ENCODE results near the gene ZNF573. TPM values are rescaled to one million over a fixed set of nuclear protein-coding genes. Genes with fewer than 3 reads are reported as not detected.

ZNF573 gene
- polyA plus RNA-seq, 1 donor (not counting 4 experiments of a cell fraction or from before 2014, with no cell fraction given) = 3.5 TPM

DNA sequence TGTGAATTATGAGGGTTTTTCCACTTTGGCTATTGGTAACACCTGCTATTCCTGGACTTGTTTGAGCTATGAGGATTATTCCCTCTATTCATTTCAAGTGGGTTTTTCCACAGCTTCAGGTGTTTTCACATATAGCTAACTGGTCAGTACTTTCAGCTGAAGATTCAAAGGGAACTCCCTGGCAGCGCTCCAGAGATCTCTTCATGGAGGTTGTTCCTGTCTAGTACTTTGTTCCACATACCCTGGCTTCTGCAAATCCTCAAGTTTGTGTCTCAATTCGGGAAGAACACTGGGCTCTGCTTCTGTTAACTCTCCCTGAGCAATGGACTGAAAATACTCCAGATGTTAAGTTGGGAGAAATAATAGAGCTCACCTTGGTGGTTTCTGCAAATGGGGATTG, 54.2 kb downstream of the ZNF573 start:
- Histone ChIP-seq H3K27ac (ENCODE audit: control insufficient read depth, insufficient read depth, low read length) (no peak overlapping the region), H3K9me3 (ENCODE audit: control insufficient read depth, low read depth, low read length) (no peaks in the 10 kb centered on the region), H2AFZ (ENCODE audit: control insufficient read depth, low read length) (no peak overlapping the region), H3K4me3 (ENCODE audit: control insufficient read depth in 2 of 3, extremely low read depth in 1 of 3, insufficient read depth in 2 of 3, low read depth in 1 of 3, low read length in 3 of 3) (no peak overlapping the region), H3K4me2 (ENCODE audit: control insufficient read depth, extremely low read depth, insufficient read depth, low read depth, low read length) (no peak overlapping the region), H3K9ac (ENCODE audit: control insufficient read depth, extremely low read depth, insufficient read depth, low read length) (no peak overlapping the region), H3K79me2 (ENCODE audit: control insufficient read depth, insufficient read depth, low read length) (no peaks in the 10 kb centered on the region), H3K27me3 (ENCODE audit: control insufficient read depth, extremely low read depth, insufficient read depth, low read length) (no peaks in the 10 kb centered on the region), H3K4me1 (ENCODE audit: control insufficient read depth, extremely low read depth, insufficient read depth, low read length) (no peaks in the 10 kb centered on the region), H3K9me1 (ENCODE audit: control insufficient read depth, extremely low read depth, insufficient read depth, low read length) (no peaks in the 10 kb centered on the region), H3K36me3 (ENCODE audit: control insufficient read depth in 2 of 2, extremely low read depth in 1 of 2, insufficient read depth in 2 of 2, low read length in 2 of 2) (no peaks in the 10 kb centered on the region), H4K20me1 (ENCODE audit: control insufficient read depth, extremely low read depth, insufficient read depth, low read length) (no peaks in the 10 kb centered on the region)
- FAIRE-seq (no peak), DNase-seq (ENCODE audit: low read depth, low spot score) (no peak)
- no peak for TF ChIP-seq EZH2 (IDR thresholded peaks at IDR 0.05; ENCODE audit: low read length)
- TF ChIP-seq, protein P1, sequence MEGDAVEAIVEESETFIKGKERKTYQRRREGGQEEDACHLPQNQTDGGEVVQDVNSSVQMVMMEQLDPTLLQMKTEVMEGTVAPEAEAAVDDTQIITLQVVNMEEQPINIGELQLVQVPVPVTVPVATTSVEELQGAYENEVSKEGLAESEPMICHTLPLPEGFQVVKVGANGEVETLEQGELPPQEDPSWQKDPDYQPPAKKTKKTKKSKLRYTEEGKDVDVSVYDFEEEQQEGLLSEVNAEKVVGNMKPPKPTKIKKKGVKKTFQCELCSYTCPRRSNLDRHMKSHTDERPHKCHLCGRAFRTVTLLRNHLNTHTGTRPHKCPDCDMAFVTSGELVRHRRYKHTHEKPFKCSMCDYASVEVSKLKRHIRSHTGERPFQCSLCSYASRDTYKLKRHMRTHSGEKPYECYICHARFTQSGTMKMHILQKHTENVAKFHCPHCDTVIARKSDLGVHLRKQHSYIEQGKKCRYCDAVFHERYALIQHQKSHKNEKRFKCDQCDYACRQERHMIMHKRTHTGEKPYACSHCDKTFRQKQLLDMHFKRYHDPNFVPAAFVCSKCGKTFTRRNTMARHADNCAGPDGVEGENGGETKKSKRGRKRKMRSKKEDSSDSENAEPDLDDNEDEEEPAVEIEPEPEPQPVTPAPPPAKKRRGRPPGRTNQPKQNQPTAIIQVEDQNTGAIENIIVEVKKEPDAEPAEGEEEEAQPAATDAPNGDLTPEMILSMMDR (optimal IDR thresholded peaks at IDR 0.05 in 1 of 3, IDR thresholded peaks at IDR 0.05 in 1 of 3, conservative IDR thresholded peaks at IDR 0.05 in 1 of 3; ENCODE audit: extremely low read depth in 1 of 3, insufficient read depth in 2 of 3, low read length in 3 of 3) = no peak
- dilution Hi-C loops (cut with MboI; ENCODE audit: extremely low pct_ligation_motif_present, low sequenced_read_pairs) = no loop called here

DNA sequence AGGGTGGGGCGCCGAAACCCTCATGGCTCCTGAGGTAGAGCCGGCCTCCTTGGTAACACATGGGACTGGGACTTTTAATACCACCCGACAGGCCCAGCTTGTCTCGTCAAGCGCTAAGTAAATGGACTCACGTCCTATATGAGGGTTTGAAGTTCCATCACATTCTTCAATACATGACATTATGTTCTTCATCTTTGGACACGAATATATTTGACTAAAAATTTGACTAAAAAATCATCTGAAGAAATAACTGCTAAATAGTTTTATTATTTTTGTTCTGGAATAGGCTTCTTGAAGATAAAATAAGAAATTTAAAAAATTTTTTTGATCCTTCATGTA, 59.5 kb downstream of the ZNF573 start:
- no peaks in the 10 kb centered on the region for H3K9me1 ChIP-seq (ENCODE audit: control insufficient read depth, extremely low read depth, insufficient read depth, low read length)
- H3K4me1 ChIP-seq (ENCODE audit: control insufficient read depth, extremely low read depth, insufficient read depth, low read length) = no peaks in the 10 kb centered on the region
- H3K9ac ChIP-seq (ENCODE audit: control insufficient read depth, extremely low read depth, insufficient read depth, low read length) = no peak overlapping the region
- peaks cover 20% of the 10 kb centered on the region for H3K79me2 ChIP-seq (ENCODE audit: control insufficient read depth, insufficient read depth, low read length)
- peak overlapping the region; percentile 93 for H2AFZ ChIP-seq (ENCODE audit: control insufficient read depth, low read length)
- no peaks in the 10 kb centered on the region for H3K9me3 ChIP-seq (ENCODE audit: control insufficient read depth, low read depth, low read length)
- FAIRE-seq (no peak), DNase-seq (ENCODE audit: low read depth, low spot score) (no peak)
- no peaks in the 10 kb centered on the region for H3K27me3 ChIP-seq (ENCODE audit: control insufficient read depth, extremely low read depth, insufficient read depth, low read length)
- H3K27ac ChIP-seq (ENCODE audit: control insufficient read depth, insufficient read depth, low read length) = no peak overlapping the region
- peaks cover 0 to 2% of the 10 kb centered on the region in 2 experiments for H3K36me3 ChIP-seq (ENCODE audit: control insufficient read depth in 2 of 2, extremely low read depth in 1 of 2, insufficient read depth in 2 of 2, low read length in 2 of 2)
- H3K4me2 ChIP-seq (ENCODE audit: control insufficient read depth, extremely low read depth, insufficient read depth, low read depth, low read length) = peak overlapping the region; percentile 84
- no peaks in the 10 kb centered on the region for H4K20me1 ChIP-seq (ENCODE audit: control insufficient read depth, extremely low read depth, insufficient read depth, low read length)
- no peak for TF ChIP-seq EZH2 (IDR thresholded peaks at IDR 0.05; ENCODE audit: low read length)
- TF ChIP-seq, protein P1 (optimal IDR thresholded peaks at IDR 0.05 in 1 of 3, IDR thresholded peaks at IDR 0.05 in 1 of 3, conservative IDR thresholded peaks at IDR 0.05 in 1 of 3; ENCODE audit: extremely low read depth in 1 of 3, insufficient read depth in 2 of 3, low read length in 3 of 3) = no peak
- peak overlapping the region in 2 of 3 experiments; percentile 81 to 82 for H3K4me3 ChIP-seq (ENCODE audit: control insufficient read depth in 2 of 3, extremely low read depth in 1 of 3, insufficient read depth in 2 of 3, low read depth in 1 of 3, low read length in 3 of 3)
- dilution Hi-C loops (cut with MboI; ENCODE audit: extremely low pct_ligation_motif_present, low sequenced_read_pairs) = no loop called here

Measured in keratinocyte (primary cell).